ENCODE results near the gene CACNA1B.
"Not testable (repeated sequence)": the region's sequence is repeated elsewhere in the genome, so short reads cannot be mapped to it uniquely, and the experiment has no call there.

DNA sequence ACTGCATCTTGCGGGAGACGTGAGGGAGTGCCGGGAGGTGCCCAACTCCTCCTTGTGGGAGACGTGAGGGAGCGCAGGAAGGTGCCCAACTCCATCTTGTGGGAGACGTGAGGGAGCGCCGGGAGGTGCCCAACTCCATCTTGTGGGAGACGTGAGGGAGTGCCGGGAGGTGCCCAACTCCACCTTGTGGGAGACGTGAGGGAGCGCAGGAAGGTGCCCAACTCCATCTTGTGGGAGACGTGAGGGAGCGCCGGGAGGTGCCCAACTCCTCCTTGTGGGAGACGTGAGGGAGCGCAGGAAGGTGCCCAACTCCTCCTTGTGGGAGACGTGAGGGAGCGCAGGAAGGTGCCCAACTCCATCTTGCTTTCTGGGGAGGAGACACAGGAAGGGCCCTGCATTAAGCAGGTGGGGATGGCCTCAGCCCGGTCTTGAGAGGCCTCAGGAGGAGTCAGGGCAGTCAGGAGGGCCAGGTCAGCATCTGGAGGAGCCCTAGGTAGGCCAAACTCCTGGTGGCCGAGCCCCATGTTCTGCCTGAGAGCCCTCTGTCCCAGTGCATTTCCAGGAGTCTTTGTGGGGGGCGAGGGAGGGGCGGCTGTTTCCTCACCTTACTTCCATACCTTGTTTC lies 236.2 kb downstream of the CACNA1B start:
- TF ChIP-seq, protein P1, sequence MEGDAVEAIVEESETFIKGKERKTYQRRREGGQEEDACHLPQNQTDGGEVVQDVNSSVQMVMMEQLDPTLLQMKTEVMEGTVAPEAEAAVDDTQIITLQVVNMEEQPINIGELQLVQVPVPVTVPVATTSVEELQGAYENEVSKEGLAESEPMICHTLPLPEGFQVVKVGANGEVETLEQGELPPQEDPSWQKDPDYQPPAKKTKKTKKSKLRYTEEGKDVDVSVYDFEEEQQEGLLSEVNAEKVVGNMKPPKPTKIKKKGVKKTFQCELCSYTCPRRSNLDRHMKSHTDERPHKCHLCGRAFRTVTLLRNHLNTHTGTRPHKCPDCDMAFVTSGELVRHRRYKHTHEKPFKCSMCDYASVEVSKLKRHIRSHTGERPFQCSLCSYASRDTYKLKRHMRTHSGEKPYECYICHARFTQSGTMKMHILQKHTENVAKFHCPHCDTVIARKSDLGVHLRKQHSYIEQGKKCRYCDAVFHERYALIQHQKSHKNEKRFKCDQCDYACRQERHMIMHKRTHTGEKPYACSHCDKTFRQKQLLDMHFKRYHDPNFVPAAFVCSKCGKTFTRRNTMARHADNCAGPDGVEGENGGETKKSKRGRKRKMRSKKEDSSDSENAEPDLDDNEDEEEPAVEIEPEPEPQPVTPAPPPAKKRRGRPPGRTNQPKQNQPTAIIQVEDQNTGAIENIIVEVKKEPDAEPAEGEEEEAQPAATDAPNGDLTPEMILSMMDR (IDR thresholded peaks at IDR 0.05; ENCODE audit: low read length), result not testable (repeated sequence)
- TF ChIP-seq EZH2 (optimal IDR thresholded peaks at IDR 0.05; ENCODE audit: low read depth, low read length); EZH2phosphoT487 (IDR thresholded peaks at IDR 0.05; ENCODE audit: low read length): not testable (repeated sequence)
